HepG2 (cell line): ENCODE measurements around the gene BAHCC1. TPM values are rescaled to one million over a fixed set of nuclear protein-coding genes. Genes with fewer than 3 reads are reported as not detected.

Source experiments
- ATAC-seq: fragments of 200-7000 bp; cut with Tn5 transposase; 3 replicates; pipeline ENCODE4 v1.9.1; 2020; ENCODE audit warnings: mild to moderate bottlenecking, moderate library complexity
- BruUV-seq: library from RNA; stranded (reverse); fragments of 400-500 nt; replicated peaks from 2 replicates; lab custom pipeline; 2021; lab: Mats Ljungman, UMichigan
- CTCF ChIA-PET: fragments of 300-600 bp; formaldehyde crosslinking; extraction: SDS; loops from one replicate; lab custom pipeline; 2021; ENCODE audit warnings: low total read pairs, inconsistent platforms, low intra/inter-chr PET ratio; lab: Yijun Ruan, JAX
- POLR2A ChIA-PET: fragments of 350-600 bp; sonication (Branson Sonifier 250); formaldehyde crosslinking; loops from one replicate; lab custom pipeline; 2020; ENCODE audit warnings: antibody characterized with exemption, inconsistent platforms; lab: Yijun Ruan, JAX
- DNase-seq: peaks from one replicate; pipeline ENCODE4 v3.0.0-alpha.2; 2015; ENCODE audit warnings: low spot score
- FAIRE-seq: peaks from 3 replicates; lab custom pipeline; 2011; peaks lifted over from hg19 to GRCh38; lab: Jason Lieb, UNC
- H2AFZ ChIP-seq: one replicate; pipeline ENCODE4 v1.6.1; 2011; ENCODE audit warnings: low read length, inconsistent platforms
- H3K27ac ChIP-seq: fragments of 300-600 bp; 3 replicates; pipeline ENCODE4 v1.8.0; 2011; ENCODE audit warnings: mixed run types, mild to moderate bottlenecking, mixed read lengths, low read length, inconsistent platforms; ENCODE audit not compliant: insufficient read depth; ENCODE audit errors: extremely low read length
- H3K27me3 ChIP-seq, 2 experiments: fragments of 200-600 bp in 1 of 2; 2 replicates in 1 of 2; 3 replicates in 1 of 2; pipeline versions ENCODE4 v1.6.0 to v1.8.0; 2011; ENCODE audit warnings: low read length in 2 of 2, mild to moderate bottlenecking in 2 of 2, moderate library complexity in 2 of 2, inconsistent platforms in 1 of 2; ENCODE audit not compliant: insufficient read depth in 2 of 2, control insufficient read depth in 1 of 2
- H3K36me3 ChIP-seq, 2 experiments: fragments of 200-600 bp in 1 of 2; replicated peaks in 1 of 2; 2 replicates in 1 of 2; 3 replicates in 1 of 2; pipeline versions ENCODE4 v1.5.1 to v1.8.0; 2011; ENCODE audit warnings: low read length in 2 of 2, inconsistent platforms in 1 of 2; ENCODE audit not compliant: insufficient read depth in 2 of 2, control insufficient read depth in 1 of 2
- H3K4me1 ChIP-seq: 2 replicates; pipeline ENCODE4 v1.5.1; 2012; ENCODE audit warnings: low read length, inconsistent platforms; ENCODE audit not compliant: insufficient read depth
- H3K4me2 ChIP-seq: 2 replicates; pipeline ENCODE4 v1.6.0; 2011; ENCODE audit warnings: low read depth, low read length, inconsistent platforms
- H3K4me3 ChIP-seq, 3 experiments: fragments of 200-600 bp in 1 of 3; sonication (generic), shearing (Covaris generic) in 1 of 3; replicated peaks in 1 of 3; 2 replicates each; pipeline ENCODE4 v1.5.1; 2011 to 2016; ENCODE audit warnings: low read length in 3 of 3, inconsistent platforms in 2 of 3, low read depth in 2 of 3, mild to moderate bottlenecking in 2 of 3, control low read depth in 1 of 3, mixed read lengths in 1 of 3; ENCODE audit not compliant: insufficient read depth in 1 of 3
- H3K79me2 ChIP-seq: one replicate; pipeline ENCODE4 v1.6.1; 2011; ENCODE audit warnings: low read length, inconsistent platforms; ENCODE audit not compliant: insufficient read depth
- H3K9ac ChIP-seq: 2 replicates; pipeline ENCODE4 v1.6.0; 2011; ENCODE audit warnings: mild to moderate bottlenecking, low read depth, low read length, inconsistent platforms; ENCODE audit not compliant: insufficient read depth
- H3K9me3 ChIP-seq: 2 replicates; pipeline ENCODE4 v1.5.1; 2012; ENCODE audit warnings: mild to moderate bottlenecking, low read length
- H4K20me1 ChIP-seq: 2 replicates; pipeline ENCODE4 v1.6.0; 2011; ENCODE audit warnings: inconsistent platforms, mild to moderate bottlenecking, low read length, moderate library complexity; ENCODE audit not compliant: insufficient read depth
- HNRNPL ChIP-seq: fragments of 200-400 bp; formaldehyde crosslinking; IDR thresholded peaks from 2 replicates; pipeline ENCODE4 v1.6.1; 2017; ENCODE audit warnings: mild to moderate bottlenecking, low read depth, low read length
- KMT2B ChIP-seq: IDR thresholded peaks from 2 replicates; pipeline ENCODE4 v1.6.1; 2016; ENCODE audit warnings: missing genetic modification reagents, missing compliant biosample characterization
- ZNF776 ChIP-seq: sonication (generic); formaldehyde crosslinking; IDR thresholded peaks from 2 replicates; pipeline ENCODE4 v1.4.0; 2020; ENCODE audit warnings: mild to moderate bottlenecking, missing genetic modification reagents
- WGBS: methylation state at CpG from one replicate; pipeline ENCODE4 v1.1.6; 2017; ENCODE audit warnings: low lambda C conversion rate; 5-methylcytosine and 5-hydroxymethylcytosine counted together
- in situ Hi-C: cut with HindIII; loops from 2 replicates; pipeline ENCODE4 v1.10.0; 2017; ENCODE audit warnings: low pct_unique_long_range_greater_than_20kb; ENCODE audit not compliant: extremely low pct_ligation_motif_present
- intact Hi-C: fragments of 100-400 bp; cut with micrococcal nuclease; formaldehyde crosslinking; loops from one replicate; pipeline ENCODE4 v1.10.0; 2022; ENCODE audit not compliant: unreplicated experiment
- polyA plus RNA-seq, 8 experiments: library from polyadenylated mRNA; depleted of rRNA in 3 of 8; stranded (reverse) in 7 of 8; unstranded in 1 of 8; fragments of >200 nt; fragmentation: Illumina TruSeq in 4 of 8; extraction: Trizol in 4 of 8; gene quantifications; 2 replicates each; pipeline versions ENCODE4 v1.2.1 to v1.2.3, GENCODE V29; 2011 to 2016; ENCODE audit warnings: low read depth in 4 of 8, missing spikeins in 1 of 8, mixed read lengths in 1 of 8; ENCODE audit not compliant: insufficient read depth in 1 of 8
- total RNA-seq, 5 experiments: library from RNA; depleted of rRNA; stranded (reverse); fragments of >200 nt; fragmentation: Illumina TruSeq; extraction: Trizol; gene quantifications; 2 replicates each; pipeline ENCODE4 v1.2.3, GENCODE V29; 2016; ENCODE audit warnings: low read depth in 1 of 5

Gene BAHCC1
- total and polyA plus RNA-seq, 2 of the 13 experiments (the other 11 are each of a cell fraction or from before 2014, with no cell fraction given), result 1.4 to 1.7 TPM

- DNase-seq (no peak), ATAC-seq (no peak), FAIRE-seq (no peak)
- no peak overlapping the region for H3K4me3 ChIP-seq
- no peak overlapping the region for H3K27ac ChIP-seq
- H3K9me3 ChIP-seq, result peaks cover 18% of the 10 kb centered on the region
- H4K20me1 ChIP-seq, result no peaks in the 10 kb centered on the region
- POLR2A ChIA-PET, result no interaction called here
- no peaks in the 10 kb centered on the region for H3K27me3 ChIP-seq
- no TSS peak for BruUV-seq
- intact Hi-C loops (no loop called here), in situ Hi-C loops (no loop called here)
- H3K36me3 ChIP-seq, result no peaks in the 10 kb centered on the region
- H3K79me2 ChIP-seq, result no peaks in the 10 kb centered on the region
- CTCF ChIA-PET, result no interaction called here
- H3K4me1 ChIP-seq, result peaks cover 24% of the 10 kb centered on the region
- WGBS, result 77% methylated on average over 22 of the region's 22 CpGs
- no peak overlapping the region for H3K9ac ChIP-seq
- no peak overlapping the region for H2AFZ ChIP-seq
- TF ChIP-seq ZNF776, result no peak
- TF ChIP-seq, all 625 proteins: peak for 0
- H3K4me2 ChIP-seq, result no peak overlapping the region
Observed at GRCh38 chr17:81426393-81427172, 31.3 kb downstream of the BAHCC1 start.

- CTCF ChIA-PET, result no interaction called here
- Histone ChIP-seq H3K36me3 (no peaks in the 10 kb centered on the region), H3K4me1 (peaks cover 20% of the 10 kb centered on the region), H3K4me2 (no peak overlapping the region), H3K79me2 (no peaks in the 10 kb centered on the region), H3K27ac (no peak overlapping the region), H3K9me3 (peaks cover 18% of the 10 kb centered on the region), H3K9ac (no peak overlapping the region), H4K20me1 (no peaks in the 10 kb centered on the region), H3K27me3 (no peaks in the 10 kb centered on the region), H2AFZ (no peak overlapping the region), H3K4me3 (no peak overlapping the region)
- BruUV-seq, result no TSS peak
- intact Hi-C loops (no loop called here), in situ Hi-C loops (no loop called here)
- DNase-seq (no peak), FAIRE-seq (no peak), ATAC-seq (no peak)
- POLR2A ChIA-PET, result no interaction called here
- no peak for TF ChIP-seq KMT2B
- peak; percentile 66; the same call in 1 of the 2 replicates for TF ChIP-seq HNRNPL
- WGBS, result 86% methylated on average over 22 of the region's 41 CpGs
Observed at GRCh38 chr17:81427173-81428120, 32.2 kb downstream of the BAHCC1 start.
